Glomerular endothelial cell (primary cell): ENCODE measurements around the gene ENTR1. TPM values are rescaled to one million over a fixed set of nuclear protein-coding genes. Genes with fewer than 3 reads are reported as not detected.

Source experiments
- total RNA-seq: library from RNA; depleted of rRNA; stranded (reverse); fragments of >200 nt; gene quantifications from 2 replicates; pipeline ENCODE4 v1.2.3, GENCODE V29; 2015

Gene ENTR1
- total RNA-seq, 1 donor from 2014 or later = 53.0 TPM

Other genes with a start within 250 kb of the ENTR1 start
- gene LHX3, start 205.5 kb downstream of the ENTR1 start, total RNA-seq = not detected in 2 replicates
- gene QSOX2, start 164.8 kb downstream of the ENTR1 start, total RNA-seq = 12.8 and 23.7 TPM in 2 replicates
- not detected in 2 replicates for gene CCDC187, start 106.5 kb downstream of the ENTR1 start, total RNA-seq
- gene GPSM1, start 83.1 kb downstream of the ENTR1 start, total RNA-seq = 41.9 and 45.0 TPM in 2 replicates
- 33.6 and 50.4 TPM in 2 replicates for gene DNLZ, start 46.9 kb downstream of the ENTR1 start, total RNA-seq
- gene CARD9, start 36.9 kb downstream of the ENTR1 start, total RNA-seq = 0.15 and 0.23 TPM in 2 replicates
- gene SNAPC4, start 10.4 kb downstream of the ENTR1 start, total RNA-seq = 12.7 and 20.6 TPM in 2 replicates
- gene PMPCA, start within 50 bp of the ENTR1 start, total RNA-seq = 48.2 and 55.5 TPM in 2 replicates
- gene INPP5E, start 29.2 kb upstream of the ENTR1 start, total RNA-seq = 17.9 and 24.3 TPM in 2 replicates
- 71.7 and 117 TPM in 2 replicates for gene SEC16A, start 72.4 kb upstream of the ENTR1 start, total RNA-seq
- 114 and 284 TPM in 2 replicates for gene NOTCH1, start 135.4 kb upstream of the ENTR1 start, total RNA-seq